ENCODE results near the gene IPP. TPM values are rescaled to one million over a fixed set of nuclear protein-coding genes. Genes with fewer than 3 reads are reported as not detected.
"Not testable (repeated sequence)": the region's sequence is repeated elsewhere in the genome, so short reads cannot be mapped to it uniquely, and the experiment has no call there.

IPP gene
- total and polyA plus RNA-seq, 5 donors, result 7.4 to 20.2 (median 14.2) TPM

DNA sequence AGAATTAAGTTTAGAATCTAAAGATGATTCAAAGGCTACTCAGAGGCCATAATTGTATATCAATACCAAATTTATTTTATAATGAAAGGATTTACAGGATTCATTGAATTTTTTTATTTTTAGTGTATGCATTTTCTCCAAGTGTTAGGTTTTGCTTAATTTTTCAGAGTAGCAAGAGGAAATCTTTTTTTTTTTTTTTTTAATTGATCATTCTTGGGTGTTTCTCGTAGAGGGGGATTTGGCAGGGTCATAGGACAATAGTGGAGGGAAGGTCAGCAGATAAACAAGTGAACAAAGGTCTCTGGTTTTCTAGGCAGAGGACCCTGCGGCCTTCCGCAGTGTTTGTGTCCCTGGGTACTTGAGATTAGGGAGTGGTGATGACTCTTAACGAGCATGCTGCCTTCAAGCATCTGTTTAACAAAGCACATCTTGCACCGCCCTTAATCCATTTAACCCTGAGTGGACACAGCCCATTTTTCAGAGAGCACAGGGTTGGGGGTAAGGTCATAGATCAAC, 10.8 kb downstream of the IPP start:
- intact Hi-C loops (cut with DNase I); H3K27me3 ChIP-seq (ENCODE audit: control insufficient read depth, insufficient read depth); ATAC-seq; H3K4me3 ChIP-seq (ENCODE audit: low read length); H3K4me1 ChIP-seq (ENCODE audit: control insufficient read depth, insufficient read depth, low read length); DNase-seq; H3K27ac ChIP-seq (ENCODE audit: low read length); H3K9me3 ChIP-seq (ENCODE audit: control insufficient read depth, low read length): not testable (repeated sequence)
- 57% methylated on average over 5 of the region's 5 CpGs for WGBS

DNA sequence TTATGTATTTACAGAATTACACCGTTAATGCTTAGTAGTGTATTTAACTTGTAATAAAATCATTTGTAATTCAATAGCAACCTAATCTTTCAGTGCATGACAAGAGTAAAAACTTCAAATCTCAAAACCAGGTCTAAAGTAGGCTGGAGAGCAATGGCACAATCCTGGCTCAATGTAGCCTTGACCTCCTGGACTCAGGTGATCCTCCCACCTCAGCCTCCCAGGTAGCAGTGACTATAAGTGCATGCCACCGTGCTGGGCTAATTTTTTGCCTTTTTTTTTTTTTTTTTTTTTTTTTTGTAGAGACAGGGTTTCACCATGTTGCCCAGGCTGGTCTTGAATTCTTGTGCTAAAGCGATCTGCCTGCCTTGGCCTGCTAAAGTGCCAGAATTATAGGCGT, 11.3 kb downstream of the IPP start:
- H3K27ac ChIP-seq (ENCODE audit: low read length), result no peak overlapping the region
- peaks cover 1% of the 10 kb centered on the region for H3K4me1 ChIP-seq (ENCODE audit: control insufficient read depth, insufficient read depth, low read length)
- no peaks in the 10 kb centered on the region for H3K9me3 ChIP-seq (ENCODE audit: control insufficient read depth, low read length)
- intact Hi-C loops (cut with DNase I), result no loop called here
- no peak for DNase-seq
- H3K4me3 ChIP-seq (ENCODE audit: low read length), result no peak overlapping the region
- WGBS, result 95% methylated on average over 4 of the region's 4 CpGs
- no peaks in the 10 kb centered on the region for H3K27me3 ChIP-seq (ENCODE audit: control insufficient read depth, insufficient read depth)
- no peak for ATAC-seq

DNA sequence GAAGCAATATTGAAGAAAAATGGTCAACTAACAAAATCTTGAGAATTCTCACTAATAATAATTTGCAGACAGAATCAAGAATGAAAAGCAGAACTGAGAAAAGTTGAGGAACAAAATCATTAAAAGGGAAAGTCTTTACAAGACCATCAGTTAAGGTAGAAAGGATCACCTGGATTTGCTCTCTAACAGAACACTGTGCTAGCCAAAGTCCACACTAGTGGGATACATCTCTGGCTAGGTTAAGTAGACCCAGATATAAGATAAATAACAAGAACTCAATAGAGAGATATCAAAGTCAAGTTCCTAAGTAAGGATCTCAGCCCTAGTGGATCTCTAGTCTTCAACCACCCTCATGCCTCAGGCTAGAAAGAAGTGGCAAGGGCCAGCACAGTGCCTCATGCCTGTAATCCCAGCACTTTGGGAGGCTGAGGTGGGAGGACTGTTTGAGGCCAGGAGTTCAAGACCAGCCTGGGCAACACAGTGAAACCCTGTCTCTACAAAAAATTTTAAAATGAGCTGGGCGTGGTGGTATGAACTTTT, 19.6 kb downstream of the IPP start:
- 98% methylated on average over 1 of the region's 1 CpG for WGBS
- no peak overlapping the region for H3K27ac ChIP-seq (ENCODE audit: low read length)

DNA sequence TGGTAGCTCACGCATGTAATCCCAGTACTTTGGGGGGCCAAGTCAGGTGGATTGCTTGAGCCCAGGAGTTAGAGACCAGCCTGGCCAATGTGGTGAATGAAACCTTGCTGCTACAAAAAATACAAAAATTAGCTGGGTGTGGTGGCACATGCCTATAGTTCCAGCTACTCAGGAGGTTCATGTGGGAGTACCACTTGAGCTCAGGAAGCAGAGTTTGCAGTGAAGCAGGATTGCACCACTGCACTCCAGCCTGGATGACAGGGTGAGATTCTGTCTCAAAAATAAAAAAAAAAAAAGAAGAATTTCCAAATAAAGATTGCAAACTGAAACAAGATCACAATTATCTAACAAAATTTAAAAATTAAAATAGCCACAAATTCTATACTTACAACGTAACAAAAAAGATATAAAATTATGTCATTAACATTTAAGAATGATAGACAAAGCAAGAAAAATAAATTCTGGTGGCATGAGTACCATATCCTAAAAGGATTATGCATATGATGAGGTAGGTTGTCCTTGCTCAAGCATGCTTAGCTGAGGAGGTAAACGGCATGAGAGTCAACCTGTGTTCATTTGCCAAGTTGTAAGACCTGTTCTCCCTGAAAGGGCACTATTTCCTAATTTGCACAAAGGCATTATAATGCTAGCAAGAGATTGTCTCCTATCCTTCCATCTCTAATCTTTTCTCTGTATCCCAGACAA, 20.2 kb downstream of the IPP start:
- H3K27ac ChIP-seq (ENCODE audit: low read length), result no peak overlapping the region
- WGBS, result 78% methylated on average over 3 of the region's 3 CpGs
- intact Hi-C loops (cut with DNase I), result no loop called here
- H3K4me3 ChIP-seq (ENCODE audit: low read length), result no peak overlapping the region
- H3K4me1 ChIP-seq (ENCODE audit: control insufficient read depth, insufficient read depth, low read length), result no peaks in the 10 kb centered on the region
- DNase-seq, result no peak
- no peaks in the 10 kb centered on the region for H3K27me3 ChIP-seq (ENCODE audit: control insufficient read depth, insufficient read depth)
- H3K9me3 ChIP-seq (ENCODE audit: control insufficient read depth, low read length), result no peaks in the 10 kb centered on the region
- ATAC-seq, result no peak

More for the DNA sequence above, 19.6 kb downstream of the IPP start:
- Histone ChIP-seq H3K4me3 (ENCODE audit: low read length) (no peak overlapping the region), H3K27me3 (ENCODE audit: control insufficient read depth, insufficient read depth) (no peaks in the 10 kb centered on the region), H3K9me3 (ENCODE audit: control insufficient read depth, low read length) (no peaks in the 10 kb centered on the region), H3K4me1 (ENCODE audit: control insufficient read depth, insufficient read depth, low read length) (no peaks in the 10 kb centered on the region)
- DNase-seq (no peak), ATAC-seq (no peak)
- intact Hi-C loops (cut with DNase I), result no loop called here

DNA sequence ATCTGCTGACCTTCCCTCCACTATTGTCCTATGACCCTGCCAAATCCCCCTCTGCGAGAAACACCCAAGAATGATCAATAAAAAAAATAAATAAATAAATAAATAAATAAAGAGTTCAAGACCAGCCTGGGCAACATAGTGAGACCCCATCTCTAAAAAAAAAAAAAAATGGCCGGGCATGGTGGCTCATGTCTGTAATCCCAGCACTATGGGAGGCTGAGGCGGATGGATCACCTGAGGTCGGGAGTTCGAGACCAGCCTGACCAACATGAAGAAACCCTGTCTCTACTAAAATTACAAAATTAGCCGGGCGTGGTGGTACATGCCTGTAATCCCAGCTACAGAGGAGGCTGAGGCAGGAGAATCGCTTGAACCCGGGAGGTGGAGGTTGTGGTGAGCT, 24.4 kb downstream of the IPP start:
- H3K27me3 ChIP-seq (ENCODE audit: control insufficient read depth, insufficient read depth); H3K4me3 ChIP-seq (ENCODE audit: low read length); H3K4me1 ChIP-seq (ENCODE audit: control insufficient read depth, insufficient read depth, low read length); H3K27ac ChIP-seq (ENCODE audit: low read length); intact Hi-C loops (cut with DNase I); ATAC-seq; H3K9me3 ChIP-seq (ENCODE audit: control insufficient read depth, low read length); DNase-seq: not testable (repeated sequence)
- WGBS, result 99% methylated on average over 9 of the region's 9 CpGs

DNA sequence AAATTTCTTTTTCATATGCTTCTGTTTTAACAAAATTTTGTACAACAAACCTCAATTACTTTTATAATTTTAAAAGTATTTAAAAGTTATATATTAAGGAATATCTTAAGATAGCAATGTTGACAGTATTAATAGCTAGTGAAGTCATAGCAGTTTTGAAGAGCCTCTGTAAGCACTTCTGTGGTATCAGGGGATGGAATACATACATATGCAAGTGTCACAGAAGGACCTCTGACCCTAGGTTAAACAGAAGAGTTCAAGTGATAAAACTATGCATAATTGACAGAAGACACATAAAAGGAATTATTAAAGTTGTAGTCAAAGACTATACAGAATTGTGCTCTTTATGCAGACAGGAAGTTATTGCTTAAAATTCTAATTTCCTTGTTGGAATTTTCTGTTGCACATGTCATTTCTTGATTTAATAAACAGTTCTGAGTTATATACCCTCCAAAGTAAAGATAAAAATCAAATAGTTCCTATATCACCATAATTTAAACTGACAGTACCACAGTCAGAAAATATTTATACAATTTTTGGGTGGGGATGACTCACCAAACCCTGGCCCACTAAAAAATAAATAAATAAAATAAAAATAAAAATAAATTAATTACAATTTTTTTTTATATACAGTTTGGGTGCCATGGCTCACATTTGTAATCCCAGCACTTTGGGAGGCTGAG, 27.1 kb downstream of the IPP start:
- Histone ChIP-seq H3K27me3 (ENCODE audit: control insufficient read depth, insufficient read depth) (no peaks in the 10 kb centered on the region), H3K4me3 (ENCODE audit: low read length) (no peak overlapping the region), H3K27ac (ENCODE audit: low read length) (no peak overlapping the region), H3K9me3 (ENCODE audit: control insufficient read depth, low read length) (no peaks in the 10 kb centered on the region), H3K4me1 (ENCODE audit: control insufficient read depth, insufficient read depth, low read length) (no peaks in the 10 kb centered on the region)
- intact Hi-C loops (cut with DNase I), result no loop called here
- ATAC-seq, result no peak
- no peak for DNase-seq

DNA sequence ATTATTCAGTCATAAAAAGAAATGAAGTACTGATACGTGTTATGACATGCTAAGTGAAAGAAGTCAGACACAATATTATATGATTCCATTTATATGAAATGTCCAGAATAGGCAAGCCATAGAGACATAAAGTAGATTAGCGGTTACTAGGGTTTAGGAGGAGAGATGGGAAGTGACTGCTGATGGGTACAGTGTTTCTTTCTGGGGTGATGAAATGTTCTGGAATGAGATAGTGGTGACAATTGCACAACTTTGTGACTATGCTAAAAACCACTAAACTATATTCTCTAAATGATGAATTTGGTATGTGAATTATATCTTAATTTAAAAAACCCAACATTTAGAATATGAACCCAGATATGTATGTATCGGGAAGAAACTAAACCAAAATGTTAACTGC, 27.6 kb downstream of the IPP start:
- Histone ChIP-seq H3K4me1 (ENCODE audit: control insufficient read depth, insufficient read depth, low read length) (no peaks in the 10 kb centered on the region), H3K4me3 (ENCODE audit: low read length) (no peak overlapping the region), H3K27me3 (ENCODE audit: control insufficient read depth, insufficient read depth) (no peaks in the 10 kb centered on the region), H3K27ac (ENCODE audit: low read length) (no peak overlapping the region), H3K9me3 (ENCODE audit: control insufficient read depth, low read length) (no peaks in the 10 kb centered on the region)
- intact Hi-C loops (cut with DNase I), result no loop called here
- 81% methylated on average over 3 of the region's 3 CpGs for WGBS
- ATAC-seq, result peak; percentile 64 to 76
- DNase-seq, result no peak

DNA sequence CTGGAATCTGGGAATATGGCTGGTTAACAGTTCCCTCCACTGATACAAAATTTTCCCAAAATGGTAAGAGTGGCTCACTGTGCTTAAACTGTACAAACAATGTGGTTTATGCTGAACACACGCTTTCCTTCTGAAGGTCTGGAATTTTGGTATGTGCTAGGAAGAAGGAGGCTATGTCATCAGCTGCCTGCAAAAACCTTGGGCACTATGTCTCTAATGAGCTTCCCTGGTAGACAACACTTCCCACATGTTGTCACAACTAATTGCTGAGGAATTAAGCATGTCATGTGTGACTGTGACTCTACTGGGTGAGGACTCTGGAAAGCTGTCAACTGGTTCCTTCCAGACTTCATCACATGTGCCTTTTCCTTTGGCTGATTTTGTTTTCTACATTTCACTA, 29.2 kb downstream of the IPP start:
- intact Hi-C loops (cut with DNase I), result no loop called here
- no peak for DNase-seq
- no peak for ATAC-seq
- Histone ChIP-seq H3K27me3 (ENCODE audit: control insufficient read depth, insufficient read depth) (no peaks in the 10 kb centered on the region), H3K27ac (ENCODE audit: low read length) (no peak overlapping the region), H3K9me3 (ENCODE audit: control insufficient read depth, low read length) (no peaks in the 10 kb centered on the region), H3K4me1 (ENCODE audit: control insufficient read depth, insufficient read depth, low read length) (no peaks in the 10 kb centered on the region), H3K4me3 (ENCODE audit: low read length) (no peak overlapping the region)
- WGBS, result 75% methylated on average over 1 of the region's 1 CpG

DNA sequence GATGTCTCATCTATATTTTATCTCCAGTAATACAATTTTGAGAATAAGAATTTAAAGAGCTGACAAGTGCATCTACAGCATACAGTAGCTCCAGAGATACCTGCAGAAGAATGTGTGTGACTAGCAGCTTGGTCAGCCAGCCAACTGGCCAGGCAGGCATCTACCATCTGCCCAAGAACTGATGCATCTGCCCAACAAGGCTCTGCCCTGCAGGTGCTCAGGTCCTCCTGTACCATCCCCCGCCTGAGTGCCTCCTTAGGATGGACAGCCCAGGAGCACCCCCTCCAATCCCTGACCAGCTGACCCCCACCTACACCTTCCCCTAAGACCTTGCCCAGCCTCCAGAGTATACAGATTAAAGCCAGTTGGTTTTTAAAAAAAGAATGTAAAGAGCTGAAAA, 32.2 kb downstream of the IPP start:
- Histone ChIP-seq H3K4me3 (ENCODE audit: low read length) (no peak overlapping the region), H3K4me1 (ENCODE audit: control insufficient read depth, insufficient read depth, low read length) (no peaks in the 10 kb centered on the region), H3K9me3 (ENCODE audit: control insufficient read depth, low read length) (no peaks in the 10 kb centered on the region), H3K27me3 (ENCODE audit: control insufficient read depth, insufficient read depth) (no peaks in the 10 kb centered on the region), H3K27ac (ENCODE audit: low read length) (no peak overlapping the region)
- ATAC-seq (no peak), DNase-seq (no peak)
- intact Hi-C loops (cut with DNase I), result no loop called here
- 100% methylated on average over 1 of the region's 1 CpG for WGBS

DNA sequence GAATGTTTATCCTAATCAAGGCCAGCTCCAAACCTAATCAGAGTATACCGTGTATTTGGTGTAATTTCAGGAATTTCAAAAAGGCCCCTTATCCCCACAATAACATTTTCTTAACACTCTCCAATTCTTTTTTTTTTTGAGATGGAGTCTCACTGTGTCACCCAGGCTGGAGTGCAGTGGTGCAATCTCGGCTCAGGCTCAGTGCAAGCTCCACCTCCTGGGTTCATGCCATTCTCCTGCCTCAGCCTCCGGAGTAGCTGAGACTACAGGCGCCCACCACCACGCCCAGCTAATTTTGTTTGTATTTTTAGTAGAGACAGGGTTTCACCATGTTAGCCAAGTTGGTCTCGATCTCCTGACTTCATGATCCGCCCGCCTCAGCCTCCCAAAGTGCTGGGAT, 33.1 kb downstream of the IPP start:
- H3K27me3 ChIP-seq (ENCODE audit: control insufficient read depth, insufficient read depth); H3K4me1 ChIP-seq (ENCODE audit: control insufficient read depth, insufficient read depth, low read length); ATAC-seq; H3K27ac ChIP-seq (ENCODE audit: low read length); intact Hi-C loops (cut with DNase I); H3K4me3 ChIP-seq (ENCODE audit: low read length); H3K9me3 ChIP-seq (ENCODE audit: control insufficient read depth, low read length): not testable (repeated sequence)
- DNase-seq, result peak in 1 of 3 donors; percentile 46
- 80% methylated on average over 8 of the region's 8 CpGs for WGBS

DNA sequence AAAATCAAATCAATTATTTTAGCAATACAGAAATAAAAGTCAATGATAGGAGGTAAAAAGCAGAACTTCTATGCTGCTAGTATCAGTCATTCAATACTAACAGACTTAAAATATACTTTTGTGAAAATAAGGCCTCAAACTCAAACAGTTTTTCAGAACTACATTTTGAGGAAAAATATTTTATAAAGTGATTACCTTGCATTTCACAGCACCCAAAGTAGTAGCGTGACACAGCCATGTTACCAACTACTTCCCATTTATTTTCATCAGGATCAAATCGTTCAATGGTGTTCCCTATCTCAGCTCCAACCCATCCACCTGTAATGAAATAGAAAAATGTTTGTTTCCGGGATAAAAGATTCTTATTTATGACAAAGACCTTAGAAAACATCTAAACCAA, 33.8 kb downstream of the IPP start:
- Histone ChIP-seq H3K4me1 (ENCODE audit: control insufficient read depth, insufficient read depth, low read length) (no peaks in the 10 kb centered on the region), H3K27ac (ENCODE audit: low read length) (no peak overlapping the region), H3K4me3 (ENCODE audit: low read length) (no peak overlapping the region), H3K27me3 (ENCODE audit: control insufficient read depth, insufficient read depth) (no peaks in the 10 kb centered on the region), H3K9me3 (ENCODE audit: control insufficient read depth, low read length) (no peaks in the 10 kb centered on the region)
- WGBS, result 90% methylated on average over 3 of the region's 3 CpGs
- intact Hi-C loops (cut with DNase I), result no loop called here
- DNase-seq (no peak), ATAC-seq (no peak)

Measured in right cardiac atrium (tissue), 5 donors.